GM18511 (cell line): ENCODE measurements around the gene HBQ1.
"Not testable (repeated sequence)": the region's sequence is repeated elsewhere in the genome, so short reads cannot be mapped to it uniquely, and the experiment has no call there.

Experiments
- ATAC-seq: cut with Tn5 transposase; IDR thresholded peaks from one replicate; pipeline ENCODE4 v1.9.1; 2021; ENCODE audit warnings: mild to moderate bottlenecking, moderate library complexity; ENCODE audit not compliant: unreplicated experiment

The HBQ1 gene

GRCh38 chr16:180101-180675 is at the start of gene HBQ1:
HBQ1 (plus strand) TSS chr16:180459; CDS start chr16:180487, 28 bp downstream.
- no peak for ATAC-seq

- ATAC-seq, result no peak
Observed at GRCh38 chr16:130533-131173, 49.6 kb upstream of the HBQ1 start.

GRCh38 chr16:132120-132519 is 48.1 kb upstream of the HBQ1 start:
- ATAC-seq, result no peak

- no peak for ATAC-seq
Observed at GRCh38 chr16:133716-134115, 46.5 kb upstream of the HBQ1 start.

GRCh38 chr16:138049-138417 is 42.2 kb upstream of the HBQ1 start:
- ATAC-seq, result no peak

GRCh38 chr16:140175-140857 is 39.9 kb upstream of the HBQ1 start:
- ATAC-seq, result no peak

- no peak for ATAC-seq
Observed at GRCh38 chr16:142405-142967, 37.8 kb upstream of the HBQ1 start.

- no peak for ATAC-seq
Observed at GRCh38 chr16:143047-143446, 37.2 kb upstream of the HBQ1 start.

- ATAC-seq, result no peak
Observed at GRCh38 chr16:143456-143855, 36.8 kb upstream of the HBQ1 start.

GRCh38 chr16:144797-145252 is 35.4 kb upstream of the HBQ1 start:
- no peak for ATAC-seq

GRCh38 chr16:146646-147045 is 33.6 kb upstream of the HBQ1 start:
- no peak for ATAC-seq

GRCh38 chr16:149024-149660 is 31.1 kb upstream of the HBQ1 start:
- no peak for ATAC-seq

- ATAC-seq, result no peak
Observed at GRCh38 chr16:152141-153128, 27.8 kb upstream of the HBQ1 start, which contains the start of gene HBZ. HBZ (plus strand) TSS chr16:152644; CDS start chr16:152910, 266 bp downstream.

- not testable (repeated sequence) for ATAC-seq
Observed at GRCh38 chr16:153129-153521, 27.1 kb upstream of the HBQ1 start.

GRCh38 chr16:153550-154216 is 26.6 kb upstream of the HBQ1 start:
- not testable (repeated sequence) for ATAC-seq

GRCh38 chr16:154217-155030 is 25.8 kb upstream of the HBQ1 start:
- ATAC-seq, result no peak

- ATAC-seq, result no peak
Observed at GRCh38 chr16:155031-155398, 25.2 kb upstream of the HBQ1 start.

GRCh38 chr16:159136-159849 is 21.0 kb upstream of the HBQ1 start:
- no peak for ATAC-seq
